Osteoblast (primary cell): ENCODE results near the gene MTRF1. TPM values are rescaled to one million over a fixed set of nuclear protein-coding genes. Genes with fewer than 3 reads are reported as not detected.

ENCODE experiments used
- DNase-seq: peaks from one replicate; pipeline ENCODE4 v3.0.0; 2011; ENCODE audit warnings: low spot score, mixed read lengths; ENCODE audit not compliant: insufficient read length; ENCODE audit errors: missing footprints
- H2AFZ ChIP-seq: 2 replicates; pipeline ENCODE4 v1.6.0; 2011; ENCODE audit warnings: mild to moderate bottlenecking, low read length
- H3K27ac ChIP-seq: 2 replicates; pipeline ENCODE4 v1.5.1; 2011; ENCODE audit warnings: mild to moderate bottlenecking, low read depth, low read length, moderate library complexity
- H3K27me3 ChIP-seq: 2 replicates; pipeline ENCODE4 v1.6.0; 2012; ENCODE audit warnings: mild to moderate bottlenecking, control low read depth, inconsistent platforms, low read length, moderate library complexity; ENCODE audit not compliant: insufficient read depth
- H3K36me3 ChIP-seq: 2 replicates; pipeline ENCODE4 v1.5.1; 2011; ENCODE audit warnings: mild to moderate bottlenecking, low read length, control low read depth, moderate library complexity; ENCODE audit not compliant: insufficient read depth
- H3K4me1 ChIP-seq: 2 replicates; pipeline ENCODE4 v1.5.1; 2011; ENCODE audit warnings: mild to moderate bottlenecking, low read length, control low read depth, moderate library complexity; ENCODE audit not compliant: insufficient read depth
- H3K4me2 ChIP-seq: 2 replicates; pipeline ENCODE4 v1.6.0; 2011; ENCODE audit warnings: mild to moderate bottlenecking, low read length; ENCODE audit not compliant: insufficient read depth
- H3K4me3 ChIP-seq: fragments of 200-600 bp; sonication (generic); 3 replicates; pipeline ENCODE4 v1.5.1; 2012; ENCODE audit warnings: mild to moderate bottlenecking, low read length, inconsistent platforms; ENCODE audit not compliant: insufficient read depth
- H3K79me2 ChIP-seq: 2 replicates; pipeline ENCODE4 v1.6.0; 2012; ENCODE audit warnings: mild to moderate bottlenecking, low read length, control low read depth, inconsistent platforms; ENCODE audit not compliant: insufficient read depth
- H3K9me3 ChIP-seq: 2 replicates; pipeline ENCODE4 v1.5.1; 2011; ENCODE audit warnings: low read depth, low read length, control low read depth
- H4K20me1 ChIP-seq: 2 replicates; pipeline ENCODE4 v1.6.0; 2012; ENCODE audit warnings: mild to moderate bottlenecking, low read length, control low read depth; ENCODE audit not compliant: insufficient read depth
- CTCF ChIP-seq: IDR thresholded peaks from 2 replicates; pipeline ENCODE4 v1.5.1; 2011; ENCODE audit warnings: mild to moderate bottlenecking, low read depth, low read length, moderate library complexity; ENCODE audit errors: extremely low read depth
- total RNA-seq: library from RNA; depleted of rRNA; stranded (reverse); fragments of >200 nt; gene quantifications from 2 replicates; pipeline ENCODE4 v1.2.3, GENCODE V29; 2012

Gene MTRF1
- total RNA-seq, 1 donor = 6.9 TPM

DNA sequence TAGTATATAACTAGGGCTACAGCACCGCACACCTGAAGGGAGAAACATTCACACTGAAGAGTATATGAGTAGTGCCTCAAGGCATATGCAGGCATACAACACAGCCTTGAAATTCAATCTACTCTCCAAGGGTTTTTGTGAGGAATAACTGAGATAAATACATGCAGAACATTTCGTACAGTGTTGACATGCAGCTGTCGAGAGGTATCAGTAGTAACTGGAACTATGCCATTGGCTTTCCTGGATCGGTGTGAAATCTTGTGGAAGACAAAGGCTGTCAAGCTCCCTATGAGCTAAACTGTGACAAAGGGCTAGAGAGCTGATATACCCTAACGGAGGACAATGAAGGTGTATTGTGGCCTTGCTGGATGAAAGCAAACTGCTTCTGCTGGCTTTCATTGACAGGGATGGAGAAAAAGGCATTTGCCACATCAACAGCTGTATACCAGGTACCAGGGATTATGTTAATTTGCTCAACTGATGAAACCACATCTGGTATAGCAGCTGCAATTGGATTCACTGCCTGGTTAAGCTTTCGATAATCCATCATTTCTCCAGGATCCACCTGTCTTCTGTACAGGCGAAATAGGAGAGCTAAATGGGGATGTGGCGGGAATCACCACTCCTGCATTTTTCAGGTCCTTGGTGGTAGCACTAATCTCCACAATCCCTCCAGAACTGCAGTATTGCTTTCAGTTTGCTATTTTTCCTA, 16.3 kb downstream of the MTRF1 start:
- no peak for DNase-seq
- H3K9me3 ChIP-seq = no peaks in the 10 kb centered on the region
- no peak overlapping the region for H3K27ac ChIP-seq

GRCh38 chr13:41244556-41244955, 18.8 kb downstream of the MTRF1 start:
- Histone ChIP-seq H3K4me3 (no peak overlapping the region), H3K27me3 (no peaks in the 10 kb centered on the region), H3K79me2 (no peaks in the 10 kb centered on the region), H3K36me3 (peaks cover 7% of the 10 kb centered on the region), H3K4me1 (peaks cover 4% of the 10 kb centered on the region), H4K20me1 (no peaks in the 10 kb centered on the region), H3K4me2 (no peak overlapping the region), H2AFZ (no peak overlapping the region), H3K9me3 (no peaks in the 10 kb centered on the region), H3K27ac (no peak overlapping the region)
- no peak for TF ChIP-seq CTCF
- no peak for DNase-seq

More for the DNA sequence above, 16.3 kb downstream of the MTRF1 start:
- H4K20me1 ChIP-seq = no peaks in the 10 kb centered on the region
- no peak overlapping the region for H3K4me2 ChIP-seq
- no peak overlapping the region for H2AFZ ChIP-seq
- H3K79me2 ChIP-seq = no peaks in the 10 kb centered on the region
- no peak overlapping the region for H3K4me3 ChIP-seq
- H3K36me3 ChIP-seq = peaks cover 11% of the 10 kb centered on the region
- no peaks in the 10 kb centered on the region for H3K27me3 ChIP-seq
- peaks cover 4% of the 10 kb centered on the region for H3K4me1 ChIP-seq
- no peak for TF ChIP-seq CTCF

DNA sequence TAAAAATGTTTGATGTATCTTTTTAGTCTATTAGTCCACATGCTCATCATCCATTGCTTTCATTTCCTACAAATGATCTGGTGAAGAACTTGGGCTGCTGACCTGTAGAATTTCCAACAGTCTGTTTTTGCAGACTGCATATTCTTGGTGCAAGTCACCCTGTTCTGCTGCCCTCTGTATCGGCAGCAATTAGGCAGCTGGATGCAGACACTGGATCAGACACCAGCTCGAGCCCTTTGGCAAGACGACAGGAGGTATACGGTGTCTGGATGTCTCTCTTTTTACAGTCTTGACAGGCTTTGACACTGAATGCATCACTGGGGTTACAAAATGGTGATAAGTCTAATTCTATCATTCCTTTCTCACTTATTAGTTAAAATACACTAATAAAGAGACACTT, 21.8 kb downstream of the MTRF1 start:
- Histone ChIP-seq H4K20me1 (no peaks in the 10 kb centered on the region), H3K79me2 (no peaks in the 10 kb centered on the region), H3K27me3 (no peaks in the 10 kb centered on the region), H3K4me1 (peaks cover 4% of the 10 kb centered on the region), H3K4me2 (no peak overlapping the region), H3K9me3 (no peaks in the 10 kb centered on the region), H3K4me3 (no peak overlapping the region), H2AFZ (no peak overlapping the region), H3K27ac (no peak overlapping the region), H3K36me3 (no peaks in the 10 kb centered on the region)
- DNase-seq = no peak
- TF ChIP-seq CTCF = no peak

GRCh38 chr13:41236369-41236768, 27.0 kb downstream of the MTRF1 start:
- Histone ChIP-seq H3K27me3 (no peaks in the 10 kb centered on the region), H4K20me1 (no peaks in the 10 kb centered on the region), H3K4me3 (no peak overlapping the region), H3K9me3 (no peaks in the 10 kb centered on the region), H2AFZ (no peak overlapping the region), H3K27ac (no peak overlapping the region), H3K4me2 (no peak overlapping the region), H3K4me1 (no peaks in the 10 kb centered on the region), H3K79me2 (no peaks in the 10 kb centered on the region), H3K36me3 (no peaks in the 10 kb centered on the region)
- DNase-seq = no peak
- TF ChIP-seq CTCF = no peak
